MCF 10A (cell line): ENCODE results near the gene BNC2. TPM values are rescaled to one million over a fixed set of nuclear protein-coding genes. Genes with fewer than 3 reads are reported as not detected.

Experiments
- BruUV-seq: library from RNA; stranded (reverse); fragments of 400-500 nt; replicated peaks from 2 replicates; lab custom pipeline; 2021; lab: Mats Ljungman, UMichigan
- CTCF ChIA-PET: fragments of 300-600 bp; sonication (Branson Sonifier 250); formaldehyde crosslinking; extraction: SDS; loops from one replicate; lab custom pipeline; 2021; ENCODE audit warnings: antibody characterized with exemption, inconsistent platforms; lab: Yijun Ruan, JAX
- POLR2A ChIA-PET: fragments of 300-600, 350-650 bp; sonication (Branson Sonifier 250); formaldehyde crosslinking; extraction: SDS; loops from one replicate; lab custom pipeline; 2020; ENCODE audit warnings: antibody characterized with exemption, inconsistent platforms; lab: Yijun Ruan, JAX
- DNase-seq: peaks from one replicate; pipeline ENCODE4 v3.0.0-alpha.2; 2018; ENCODE audit not compliant: unreplicated experiment
- H3K27ac Mint-ChIP-seq: one replicate; pipeline ENCODE4 v1.8.0; 2022; ENCODE audit warnings: mild to moderate bottlenecking, low read depth, mixed read lengths; ENCODE audit not compliant: unreplicated experiment
- H3K27me3 Mint-ChIP-seq: one replicate; pipeline ENCODE4 v1.8.0; 2022; ENCODE audit warnings: mixed read lengths; ENCODE audit not compliant: insufficient read depth, unreplicated experiment
- H3K36me3 Mint-ChIP-seq: one replicate; pipeline ENCODE4 v1.8.0; 2022; ENCODE audit warnings: mild to moderate bottlenecking, moderate library complexity, mixed read lengths; ENCODE audit not compliant: insufficient read depth, unreplicated experiment
- H3K4me1 Mint-ChIP-seq: one replicate; pipeline ENCODE4 v1.8.0; 2022; ENCODE audit warnings: mixed read lengths; ENCODE audit not compliant: insufficient read depth, unreplicated experiment
- H3K4me3 Mint-ChIP-seq: one replicate; pipeline ENCODE4 v1.8.0; 2022; ENCODE audit warnings: mild to moderate bottlenecking, moderate library complexity, mixed read lengths; ENCODE audit not compliant: unreplicated experiment
- H3K9me3 Mint-ChIP-seq: one replicate; pipeline ENCODE4 v1.8.0; 2022; ENCODE audit warnings: mixed read lengths; ENCODE audit not compliant: unreplicated experiment
- CTCF ChIP-seq: fragments of 200-600 bp; IDR thresholded peaks from one replicate; pipeline ENCODE4 v1.8.0; 2022; ENCODE audit warnings: antibody characterized with exemption, mild to moderate bottlenecking; ENCODE audit not compliant: unreplicated experiment
- intact Hi-C: fragments of 100-400 bp; cut with micrococcal nuclease; formaldehyde crosslinking; loops from 2 replicates; pipeline ENCODE4 v1.14.1; 2022
- total RNA-seq: library from RNA; stranded (reverse); gene quantifications from 2 replicates; pipeline ENCODE4 v1.2.3, GENCODE V29; 2022

Gene BNC2
- total RNA-seq, 1 experiment from 2014 or later: not detected

- intact Hi-C loops: no loop called here
- no peak for TF ChIP-seq CTCF
- DNase-seq: no peak
- H3K27ac Mint-ChIP-seq: no peak overlapping the region
- no TSS peak for BruUV-seq
- H3K36me3 Mint-ChIP-seq: no peaks in the 10 kb centered on the region
- H3K9me3 Mint-ChIP-seq: no peaks in the 10 kb centered on the region
- H3K4me3 Mint-ChIP-seq: peak overlapping the region; percentile 81
- no peaks in the 10 kb centered on the region for H3K27me3 Mint-ChIP-seq
- H3K4me1 Mint-ChIP-seq: peaks cover 5% of the 10 kb centered on the region
- ChIA-PET CTCF (no interaction called here), POLR2A (interaction anchor here (0.6 kb wide), 1 partner anchor 1405 kb away, joined by 3 read pairs; no protein-coding TSS in a partner anchor)
Measured at GRCh38 chr9:16869882-16870595, 431 bp downstream of the BNC2 start.

- no peak for TF ChIP-seq CTCF
- H3K4me3 Mint-ChIP-seq: no peak overlapping the region
- no TSS peak for BruUV-seq
- ChIA-PET CTCF (no interaction called here), POLR2A (no interaction called here)
- no peak for DNase-seq
- H3K4me1 Mint-ChIP-seq: peaks cover 5% of the 10 kb centered on the region
- no peaks in the 10 kb centered on the region for H3K9me3 Mint-ChIP-seq
- H3K36me3 Mint-ChIP-seq: no peaks in the 10 kb centered on the region
- intact Hi-C loops: no loop called here
- H3K27ac Mint-ChIP-seq: no peak overlapping the region
- H3K27me3 Mint-ChIP-seq: no peaks in the 10 kb centered on the region
Measured at GRCh38 chr9:16869131-16869881, 1.2 kb downstream of the BNC2 start.

- no peak for TF ChIP-seq CTCF
- Mint-ChIP-seq H3K9me3 (no peaks in the 10 kb centered on the region), H3K27ac (no peak overlapping the region), H3K36me3 (no peaks in the 10 kb centered on the region), H3K4me3 (no peak overlapping the region), H3K4me1 (peaks cover 5% of the 10 kb centered on the region), H3K27me3 (no peaks in the 10 kb centered on the region)
- BruUV-seq: no TSS peak
- CTCF ChIA-PET: no interaction called here
- intact Hi-C loops: no loop called here
- POLR2A ChIA-PET: no interaction called here
- no peak for DNase-seq
Measured at GRCh38 chr9:16868701-16869100, 1.8 kb downstream of the BNC2 start.

- Mint-ChIP-seq H3K9me3 (no peaks in the 10 kb centered on the region), H3K4me3 (peak overlapping the region; percentile 36), H3K4me1 (peaks cover 5% of the 10 kb centered on the region), H3K27me3 (no peaks in the 10 kb centered on the region), H3K36me3 (no peaks in the 10 kb centered on the region), H3K27ac (no peak overlapping the region)
- ChIA-PET POLR2A (interaction anchor here (0.7 to 1.4 kb wide), 2 partner anchors 268 to 1134 kb away, joined by 3 read pairs; no protein-coding TSS in a partner anchor), CTCF (interaction anchor here (0.7 kb wide), 1 partner anchor 67 kb away, joined by 3 read pairs; no protein-coding TSS in a partner anchor)
- DNase-seq: peak; percentile 44
- no TSS peak for BruUV-seq
- no peak for TF ChIP-seq CTCF
- intact Hi-C loops: no loop called here
Measured at GRCh38 chr9:16867576-16868311, 2.7 kb downstream of the BNC2 start.
